Endothelial cell of umbilical vein (primary cell): ENCODE results near the gene DNAH6. TPM values are rescaled to one million over a fixed set of nuclear protein-coding genes. Genes with fewer than 3 reads are reported as not detected.

ENCODE experiments used
- BruUV-seq: library from RNA; stranded (reverse); fragments of 400-500 nt; replicated peaks from 2 replicates; lab custom pipeline; 2021; lab: Mats Ljungman, UMichigan
- CTCF ChIA-PET: fragments of 300-600, 350-600 bp; sonication (Branson Sonifier 250); formaldehyde crosslinking; loops from one replicate; lab custom pipeline; 2021; ENCODE audit warnings: antibody characterized with exemption, inconsistent platforms; lab: Charles Lee
- POLR2A ChIA-PET: fragments of 300-600, 350-600 bp; sonication (Branson Sonifier 250); formaldehyde crosslinking; loops from one replicate; lab custom pipeline; 2021; ENCODE audit warnings: antibody characterized with exemption, inconsistent platforms; lab: Charles Lee
- DNase-seq: peaks from one replicate; pipeline ENCODE4 v3.0.0-alpha.2; 2011; ENCODE audit warnings: low read depth, low spot score
- FAIRE-seq: peaks from 2 replicates; lab custom pipeline; 2011; peaks lifted over from hg19 to GRCh38; lab: Jason Lieb, UNC
- H2AFZ ChIP-seq: 2 replicates; pipeline ENCODE4 v1.6.0; 2012; ENCODE audit warnings: low read depth, low read length, control low read depth, inconsistent platforms
- H3K27ac ChIP-seq: 2 replicates; pipeline ENCODE4 v1.5.1; 2011; ENCODE audit warnings: low read depth, mild to moderate bottlenecking, control low read depth, low read length, moderate library complexity; ENCODE audit not compliant: insufficient read depth
- H3K27me3 ChIP-seq, 2 experiments: 2 replicates each; pipeline versions ENCODE4 v1.6.0 to v1.6.1; 2011; ENCODE audit warnings: low read length in 2 of 2, mixed read lengths in 1 of 2; ENCODE audit not compliant: control insufficient read depth in 2 of 2, insufficient read depth in 2 of 2
- H3K36me3 ChIP-seq, 2 experiments: 2 replicates in 1 of 2; 3 replicates in 1 of 2; pipeline ENCODE4 v1.5.1; 2011; ENCODE audit warnings: low read length in 2 of 2, mild to moderate bottlenecking in 1 of 2, moderate library complexity in 1 of 2; ENCODE audit not compliant: control insufficient read depth in 2 of 2, insufficient read depth in 2 of 2; ENCODE audit errors: extremely low read depth in 1 of 2
- H3K4me1 ChIP-seq: 3 replicates; pipeline ENCODE4 v1.5.1; 2011; ENCODE audit warnings: mild to moderate bottlenecking, low read length; ENCODE audit not compliant: control insufficient read depth, insufficient read depth; ENCODE audit errors: extremely low read depth
- H3K4me2 ChIP-seq: 2 replicates; pipeline ENCODE4 v1.6.1; 2011; ENCODE audit warnings: low read length, control low read depth, mixed read lengths; ENCODE audit not compliant: insufficient read depth
- H3K4me3 ChIP-seq, 3 experiments: fragments of 200-600 bp in 1 of 3; sonication (generic), shearing (Covaris generic) in 1 of 3; replicated peaks in 1 of 3; 2 replicates each; pipeline ENCODE4 v1.5.1; 2011 to 2016; ENCODE audit warnings: control low read depth in 3 of 3, low read length in 3 of 3, mild to moderate bottlenecking in 2 of 3, inconsistent platforms in 1 of 3, low read depth in 1 of 3, moderate library complexity in 1 of 3; ENCODE audit not compliant: insufficient read depth in 1 of 3
- H3K79me2 ChIP-seq: 2 replicates; pipeline ENCODE4 v1.6.0; 2012; ENCODE audit warnings: low read length, inconsistent platforms; ENCODE audit not compliant: control insufficient read depth, insufficient read depth
- H3K9ac ChIP-seq: replicated peaks from 2 replicates; pipeline ENCODE3; 2011; ENCODE audit warnings: low read length, control low read depth; ENCODE audit not compliant: insufficient read depth; ENCODE audit errors: extremely low read depth
- H3K9me1 ChIP-seq: replicated peaks from 3 replicates; pipeline ENCODE4 v1.6.0; 2011; ENCODE audit warnings: mild to moderate bottlenecking, low read length; ENCODE audit not compliant: control insufficient read depth, insufficient read depth; ENCODE audit errors: extremely low read depth
- H3K9me3 ChIP-seq: replicated peaks from 2 replicates; pipeline ENCODE4 v1.5.1; 2012; ENCODE audit warnings: low read length, inconsistent platforms; ENCODE audit not compliant: control insufficient read depth, insufficient read depth
- H4K20me1 ChIP-seq: replicated peaks from 2 replicates; pipeline ENCODE3; 2011; ENCODE audit warnings: mild to moderate bottlenecking, low read length; ENCODE audit not compliant: control insufficient read depth, insufficient read depth; ENCODE audit errors: extremely low read depth
- EZH2 ChIP-seq: IDR thresholded peaks from 2 replicates; pipeline ENCODE4 v1.6.1; 2012; ENCODE audit warnings: borderline replicate concordance, low read depth, mild to moderate bottlenecking, moderate library complexity, low read length, inconsistent platforms; ENCODE audit not compliant: severe bottlenecking
- FOS ChIP-seq: IDR thresholded peaks from 2 replicates; pipeline ENCODE4 v1.6.1; 2011; ENCODE audit warnings: mild to moderate bottlenecking, low read length, moderate library complexity, borderline replicate concordance; ENCODE audit not compliant: insufficient read depth
- GATA2 ChIP-seq: IDR thresholded peaks from 2 replicates; pipeline ENCODE4 v1.7.0; 2011; ENCODE audit warnings: low read depth, mild to moderate bottlenecking, moderate library complexity, mixed read lengths, low read length; ENCODE audit not compliant: insufficient read length, insufficient read depth
- JUN ChIP-seq: IDR thresholded peaks from 2 replicates; pipeline ENCODE4 v1.6.1; 2011; ENCODE audit warnings: borderline replicate concordance, low read depth; ENCODE audit not compliant: insufficient read length, insufficient read depth
- MAX ChIP-seq: IDR thresholded peaks from 2 replicates; pipeline ENCODE4 v1.6.1; 2011; ENCODE audit not compliant: insufficient read depth, insufficient read length
- MYC ChIP-seq: IDR thresholded peaks from one replicate; pipeline ENCODE4 v1.6.1; 2011; ENCODE audit warnings: mild to moderate bottlenecking, low read depth, low read length
- POLR2A ChIP-seq: IDR thresholded peaks from 2 replicates; pipeline ENCODE4 v1.6.1; 2012; ENCODE audit warnings: low read depth, mild to moderate bottlenecking, control low read depth, low read length
- POLR2AphosphoS5 ChIP-seq: IDR thresholded peaks from 2 replicates; pipeline ENCODE4 v1.6.1; 2012; ENCODE audit warnings: low read depth, mild to moderate bottlenecking, control low read depth, low read length, moderate library complexity; ENCODE audit not compliant: insufficient read depth
- dilution Hi-C: fragments of 300-500 bp; cut with MboI; formaldehyde crosslinking; loops from one replicate; pipeline ENCODE4 v1.15.0; 2019; ENCODE audit warnings: low sequenced_read_pairs; ENCODE audit not compliant: extremely low pct_ligation_motif_present
- intact Hi-C: fragments of 100-400 bp; cut with micrococcal nuclease; formaldehyde crosslinking; loops from one replicate; pipeline ENCODE4 v1.10.0; 2022
- polyA plus RNA-seq, 4 experiments: library from polyadenylated mRNA; depleted of rRNA in 3 of 4; stranded (reverse) in 3 of 4; unstranded in 1 of 4; fragments of >200 nt; gene quantifications; 2 replicates each; pipeline versions ENCODE4 v1.2.1 to v1.2.3, GENCODE V29; 2011 to 2012; ENCODE audit warnings: missing spikeins in 1 of 4
- total RNA-seq: library from RNA; stranded (reverse); gene quantifications from 2 replicates; pipeline ENCODE4 v1.2.3, GENCODE V29; 2021
- TF ChIP-seq, protein P1 (sequence below), 2 donors: IDR thresholded peaks; 1 replicate in 1 of 2; 2 replicates in 1 of 2; pipeline ENCODE4 v1.5.1; 2011; ENCODE audit warnings: low read length in 2 of 2, mild to moderate bottlenecking in 2 of 2, moderate library complexity in 2 of 2, control low read depth in 1 of 2, inconsistent platforms in 1 of 2, low read depth in 1 of 2; ENCODE audit not compliant: insufficient read depth in 1 of 2; ENCODE audit errors: extremely low read depth in 1 of 2

DNAH6 gene
- total and polyA plus RNA-seq, 2 donors (not counting 3 experiments of a cell fraction or from before 2014, with no cell fraction given) = 0.24 TPM; not detected in 1

DNA sequence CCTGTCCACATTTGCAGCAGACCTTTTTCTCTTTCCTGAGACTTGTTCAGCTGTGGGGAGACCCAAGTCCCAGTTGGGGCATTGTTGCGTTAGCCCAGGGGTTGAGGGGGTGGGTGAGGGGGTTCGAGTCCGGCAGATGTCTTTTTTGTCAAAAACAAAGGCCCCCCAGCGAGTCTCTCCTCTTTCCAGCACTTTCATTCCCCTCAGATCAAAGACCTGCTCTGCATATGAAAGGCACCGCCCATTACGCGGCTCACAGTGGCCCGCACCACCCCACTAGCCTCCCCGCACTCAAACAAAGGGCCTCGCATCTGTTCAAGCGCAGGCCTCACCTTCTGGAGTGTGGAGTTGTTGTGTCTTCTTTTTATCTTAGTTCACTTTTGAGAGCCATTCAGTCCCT lies 339.4 kb downstream of the DNAH6 start:
- Histone ChIP-seq H3K4me2 (no peak overlapping the region), H3K27ac (no peak overlapping the region), H3K27me3 (peaks cover 0 to 1% of the 10 kb centered on the region in 2 experiments), H4K20me1 (no peaks in the 10 kb centered on the region), H3K36me3 (no peaks in the 10 kb centered on the region), H3K9ac (no peak overlapping the region), H3K79me2 (no peaks in the 10 kb centered on the region), H3K4me1 (no peaks in the 10 kb centered on the region), H3K9me1 (no peaks in the 10 kb centered on the region), H3K9me3 (no peaks in the 10 kb centered on the region), H2AFZ (no peak overlapping the region), H3K4me3 (no peak overlapping the region)
- dilution Hi-C loops = no loop called here
- FAIRE-seq = no peak
- ChIA-PET CTCF (no interaction called here), POLR2A (no interaction called here)
- TF ChIP-seq POLR2A = no peak
- no peak for TF ChIP-seq GATA2
- TF ChIP-seq POLR2AphosphoS5 = no peak
- intact Hi-C loops = no loop called here
- DNase-seq = no peak
- no TSS peak for BruUV-seq

DNA sequence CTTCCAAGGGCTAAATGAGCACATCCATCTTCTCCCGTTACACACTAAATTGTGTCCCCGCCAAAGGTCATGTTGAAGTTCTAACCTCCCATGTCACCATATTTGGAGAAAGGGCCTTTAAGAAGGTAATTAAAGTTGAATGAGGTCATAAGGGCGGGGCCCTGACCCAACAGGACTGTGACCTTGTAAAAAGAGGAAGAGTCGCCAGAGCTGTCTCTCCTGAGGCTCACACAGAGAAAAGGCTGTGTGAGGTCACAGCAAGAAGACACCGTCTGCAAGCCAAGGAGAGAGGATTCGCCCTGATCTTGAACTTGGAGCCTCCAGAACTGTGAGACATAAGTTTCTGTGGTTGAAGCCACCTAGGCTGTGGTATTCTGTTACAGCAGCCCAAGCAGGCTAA lies 340.5 kb downstream of the DNAH6 start:
- H3K9me3 ChIP-seq = no peaks in the 10 kb centered on the region
- no peak overlapping the region for H3K4me3 ChIP-seq
- H3K9ac ChIP-seq = no peak overlapping the region
- H2AFZ ChIP-seq = no peak overlapping the region
- H4K20me1 ChIP-seq = no peaks in the 10 kb centered on the region
- BruUV-seq = no TSS peak
- ChIA-PET CTCF (interaction anchor here (0.6 kb wide), 1 partner anchor 25 kb away, joined by 3 read pairs; no protein-coding TSS in a partner anchor), POLR2A (no interaction called here)
- FAIRE-seq (no peak), DNase-seq (no peak)
- H3K4me1 ChIP-seq = no peaks in the 10 kb centered on the region
- no peaks in the 10 kb centered on the region for H3K79me2 ChIP-seq
- H3K36me3 ChIP-seq = no peaks in the 10 kb centered on the region
- no peak for TF ChIP-seq POLR2A
- TF ChIP-seq POLR2AphosphoS5 = no peak
- TF ChIP-seq MYC = no peak
- TF ChIP-seq JUN = no peak
- no peak for TF ChIP-seq EZH2
- TF ChIP-seq FOS = no peak
- no peak for TF ChIP-seq MAX
- TF ChIP-seq GATA2 = no peak
- TF ChIP-seq, protein P1, sequence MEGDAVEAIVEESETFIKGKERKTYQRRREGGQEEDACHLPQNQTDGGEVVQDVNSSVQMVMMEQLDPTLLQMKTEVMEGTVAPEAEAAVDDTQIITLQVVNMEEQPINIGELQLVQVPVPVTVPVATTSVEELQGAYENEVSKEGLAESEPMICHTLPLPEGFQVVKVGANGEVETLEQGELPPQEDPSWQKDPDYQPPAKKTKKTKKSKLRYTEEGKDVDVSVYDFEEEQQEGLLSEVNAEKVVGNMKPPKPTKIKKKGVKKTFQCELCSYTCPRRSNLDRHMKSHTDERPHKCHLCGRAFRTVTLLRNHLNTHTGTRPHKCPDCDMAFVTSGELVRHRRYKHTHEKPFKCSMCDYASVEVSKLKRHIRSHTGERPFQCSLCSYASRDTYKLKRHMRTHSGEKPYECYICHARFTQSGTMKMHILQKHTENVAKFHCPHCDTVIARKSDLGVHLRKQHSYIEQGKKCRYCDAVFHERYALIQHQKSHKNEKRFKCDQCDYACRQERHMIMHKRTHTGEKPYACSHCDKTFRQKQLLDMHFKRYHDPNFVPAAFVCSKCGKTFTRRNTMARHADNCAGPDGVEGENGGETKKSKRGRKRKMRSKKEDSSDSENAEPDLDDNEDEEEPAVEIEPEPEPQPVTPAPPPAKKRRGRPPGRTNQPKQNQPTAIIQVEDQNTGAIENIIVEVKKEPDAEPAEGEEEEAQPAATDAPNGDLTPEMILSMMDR (IDR thresholded peaks at IDR 0.05; ENCODE audit: extremely low read depth in 1 of 2, insufficient read depth in 1 of 2, low read depth in 1 of 2, low read length in 2 of 2) = no peak
- H3K27ac ChIP-seq = no peak overlapping the region
- H3K27me3 ChIP-seq = peaks cover 0 to 1% of the 10 kb centered on the region in 2 experiments
- dilution Hi-C loops (no loop called here), intact Hi-C loops (no loop called here)
- no peaks in the 10 kb centered on the region for H3K9me1 ChIP-seq
- H3K4me2 ChIP-seq = no peak overlapping the region
